Fibroblast of villous mesenchyme (primary cell): ENCODE results near the gene SIX3. TPM values are rescaled to one million over a fixed set of nuclear protein-coding genes. Genes with fewer than 3 reads are reported as not detected.
A peak's percentile ranks its signal among the peaks of the same experiment; 100 is the strongest.

Experiments used
- DNase-seq: peaks from one replicate; pipeline ENCODE4 v3.0.0-alpha.2; 2010; ENCODE audit warnings: low read depth
- H3K4me3 ChIP-seq: 2 replicates; pipeline ENCODE4 v1.5.1; 2011; ENCODE audit warnings: low read depth, mild to moderate bottlenecking, low read length
- CTCF ChIP-seq: IDR thresholded peaks from 2 replicates; pipeline ENCODE4 v1.5.1; 2012; ENCODE audit warnings: low read depth, mild to moderate bottlenecking, low read length; ENCODE audit not compliant: insufficient read depth
- total RNA-seq: library from RNA; depleted of rRNA; stranded (reverse); fragments of >200 nt; gene quantifications from 2 replicates; pipeline ENCODE4 v1.2.3, GENCODE V29; 2012

The SIX3 gene
- total RNA-seq, 1 donor: not detected

GRCh38 chr2:44906972-44907371 is 34.5 kb upstream of the SIX3 start:
- TF ChIP-seq CTCF: no peak
- DNase-seq: no peak
- H3K4me3 ChIP-seq: no peak overlapping the region

GRCh38 chr2:44909831-44910230 is 31.7 kb upstream of the SIX3 start:
- no peak for DNase-seq
- H3K4me3 ChIP-seq: no peak overlapping the region
- TF ChIP-seq CTCF: no peak

GRCh38 chr2:44912660-44913059 is 28.8 kb upstream of the SIX3 start:
- DNase-seq: peak; percentile 53
- H3K4me3 ChIP-seq: no peak overlapping the region
- TF ChIP-seq CTCF: no peak

GRCh38 chr2:44916291-44916690 is 25.2 kb upstream of the SIX3 start:
- no peak overlapping the region for H3K4me3 ChIP-seq
- no peak for DNase-seq
- no peak for TF ChIP-seq CTCF

GRCh38 chr2:44918095-44918775 is 23.3 kb upstream of the SIX3 start:
- TF ChIP-seq CTCF: no peak
- DNase-seq: no peak
- H3K4me3 ChIP-seq: no peak overlapping the region

- H3K4me3 ChIP-seq: no peak overlapping the region
- TF ChIP-seq CTCF: no peak
- DNase-seq: no peak
These were observed 20.8 kb upstream of the SIX3 start for GRCh38 chr2:44920751-44921150.

- no peak for TF ChIP-seq CTCF
- no peak for DNase-seq
- H3K4me3 ChIP-seq: no peak overlapping the region
These were observed 18.7 kb upstream of the SIX3 start for GRCh38 chr2:44922776-44923175.
